HG03175 (cell line): Measurements from ENCODE around the gene ASB6.
"Not testable (repeated sequence)": the region's sequence is repeated elsewhere in the genome, so short reads cannot be mapped to it uniquely, and the experiment has no call there.

Experiments
- ATAC-seq: cut with Tn5 transposase; IDR thresholded peaks from one replicate; pipeline ENCODE4 v1.9.1; 2021; ENCODE audit warnings: mild to moderate bottlenecking, moderate library complexity; ENCODE audit not compliant: unreplicated experiment

Gene ASB6

DNA sequence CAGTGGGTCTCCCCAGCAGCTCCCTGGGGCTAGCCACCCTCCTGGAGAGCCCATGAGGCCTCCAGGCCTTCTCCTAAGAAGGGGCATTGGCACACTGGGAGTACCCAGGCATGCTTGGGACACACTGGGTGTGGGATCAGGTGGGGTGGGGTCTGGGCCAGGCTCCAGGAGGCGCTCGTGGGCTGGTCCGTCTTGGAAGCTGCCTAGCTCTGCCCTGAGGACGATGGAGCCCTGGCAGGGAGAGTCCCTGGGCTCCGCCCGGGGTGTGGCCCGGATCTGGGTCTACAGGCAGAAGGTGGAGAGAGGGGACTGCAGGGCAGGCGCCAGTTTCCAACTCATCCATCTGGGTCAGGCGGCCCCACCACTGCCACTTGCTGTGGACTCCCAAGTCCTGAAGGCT lies 25.9 kb upstream of the ASB6 start:
- ATAC-seq, result no peak

DNA sequence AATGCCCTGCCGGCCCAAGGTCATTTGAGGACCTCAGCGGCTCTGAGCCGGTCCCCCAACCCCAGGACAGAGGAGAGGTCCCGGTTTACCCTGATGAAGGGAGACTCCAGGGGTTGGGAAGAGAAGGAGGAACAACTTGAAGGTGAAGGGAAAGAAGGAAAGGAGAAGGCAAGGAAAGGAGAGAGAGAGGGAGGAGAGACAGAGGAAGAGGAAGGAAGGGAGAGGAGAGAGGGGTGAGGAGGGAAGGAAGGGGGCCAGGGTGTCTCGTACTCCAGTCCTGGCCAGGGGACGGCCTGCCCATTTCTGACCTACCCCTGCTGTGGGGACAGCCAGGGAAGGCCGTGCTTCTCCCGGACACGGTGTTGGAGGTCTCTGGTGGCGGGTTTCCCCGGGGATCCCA lies 25.4 kb upstream of the ASB6 start:
- no peak for ATAC-seq

DNA sequence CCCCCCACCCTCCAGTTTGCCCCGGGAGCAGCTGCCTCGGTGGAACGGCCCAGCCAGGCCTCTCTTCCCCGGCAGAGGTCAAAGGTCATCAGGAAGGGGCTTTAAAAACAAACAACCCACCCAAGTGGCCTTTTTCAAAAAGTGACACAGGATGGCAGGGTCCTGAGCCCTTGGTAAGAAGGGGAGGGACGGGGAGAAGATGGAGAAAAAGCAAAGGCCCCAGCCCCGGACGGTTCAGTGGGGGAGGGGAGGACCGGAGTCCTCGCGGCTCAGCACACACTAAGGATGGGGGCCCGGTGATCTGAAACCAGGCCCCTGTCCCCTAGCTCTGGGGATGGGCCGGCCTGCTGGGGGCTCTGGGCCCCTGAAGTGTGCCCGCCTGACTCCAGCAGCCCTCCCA lies 24.6 kb upstream of the ASB6 start:
- no peak for ATAC-seq

DNA sequence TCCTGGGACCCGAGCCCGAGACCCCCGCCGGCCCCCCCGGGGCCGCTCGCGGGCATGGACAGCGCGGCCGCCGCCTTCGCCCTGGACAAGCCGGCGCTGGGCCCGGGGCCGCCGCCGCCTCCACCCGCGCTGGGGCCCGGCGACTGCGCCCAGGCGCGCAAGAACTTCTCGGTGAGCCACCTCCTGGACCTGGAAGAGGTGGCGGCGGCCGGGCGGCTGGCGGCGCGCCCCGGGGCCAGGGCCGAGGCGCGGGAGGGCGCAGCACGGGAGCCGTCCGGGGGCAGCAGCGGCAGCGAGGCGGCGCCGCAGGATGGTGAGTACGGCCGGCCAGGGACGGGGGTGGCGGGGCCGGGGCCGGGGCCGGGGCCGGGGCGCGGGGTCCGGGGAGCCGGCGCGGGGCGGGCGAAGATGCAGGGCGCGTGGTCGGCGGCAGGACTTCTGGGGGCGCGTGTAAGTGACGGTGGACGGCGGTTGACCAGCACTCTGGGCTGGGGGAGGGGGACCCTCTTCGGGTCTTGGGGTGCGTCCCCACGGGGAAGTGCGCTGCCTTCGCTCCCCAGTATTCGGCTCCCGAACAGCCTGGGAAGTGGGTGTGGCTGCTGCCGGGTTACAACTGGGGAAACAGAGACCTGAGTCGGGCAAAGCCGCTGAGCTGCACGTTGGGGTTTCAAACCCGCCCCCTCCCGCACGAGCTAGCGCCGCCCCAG lies 24.0 kb upstream of the ASB6 start:
- no peak for ATAC-seq

DNA sequence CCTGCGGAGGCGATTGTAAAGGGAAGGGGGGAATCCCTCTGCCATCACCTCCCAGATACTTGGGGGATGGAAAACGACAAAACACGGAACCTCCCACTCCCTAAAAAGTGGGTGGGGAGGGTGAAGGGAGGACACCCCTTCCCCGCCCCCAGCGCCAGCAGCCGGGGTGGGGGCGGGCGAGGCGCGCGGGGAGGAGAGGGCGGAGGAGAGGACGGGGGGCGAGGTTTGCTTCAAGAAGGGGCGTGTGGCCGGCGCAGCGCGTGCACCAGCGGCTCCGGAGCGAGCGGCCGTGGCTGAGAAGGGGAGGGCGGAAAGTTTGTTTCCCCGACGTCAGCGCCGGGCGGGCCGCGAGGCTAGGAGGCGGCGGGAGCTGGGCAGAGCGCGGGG lies 23.4 kb upstream of the ASB6 start, which contains the start of gene PRRX2:
TSS of gene PRRX2 (plus strand) at position 259 of the 387 bp plus-strand sequence. CDS start 221 bp downstream, outside the sequence.
- no peak for ATAC-seq

DNA sequence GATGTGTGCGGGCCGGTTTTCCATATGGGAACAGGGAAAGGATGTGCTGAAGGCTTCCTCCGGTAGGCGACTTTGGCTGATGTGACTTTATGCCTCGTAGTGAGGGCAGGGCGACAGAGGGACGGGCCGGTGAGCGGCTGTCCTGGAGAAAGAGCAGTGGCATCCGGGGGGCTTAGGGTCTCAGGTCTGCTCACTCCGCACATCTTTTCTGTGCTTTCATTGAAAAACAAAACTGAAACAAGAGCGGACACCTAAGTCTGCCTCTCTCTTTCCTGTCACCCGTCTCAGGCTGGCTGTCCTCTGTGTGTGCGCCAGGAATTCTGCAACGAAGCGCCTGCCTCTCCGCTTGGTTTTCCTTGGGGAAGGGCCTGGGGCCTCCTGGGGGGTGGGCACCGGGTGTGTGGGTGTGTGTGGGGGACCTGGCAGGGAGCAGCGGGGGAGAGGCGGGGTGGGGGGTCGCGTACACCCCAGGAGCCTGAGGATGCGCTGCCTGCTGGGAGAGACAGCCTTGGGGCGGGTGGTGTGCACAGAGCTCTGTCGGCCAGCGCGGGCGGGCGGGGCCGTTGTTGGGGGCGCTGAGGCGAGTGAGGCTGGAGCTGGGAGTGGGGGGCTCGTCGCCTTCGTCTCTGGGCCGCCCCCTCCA lies 22.9 kb upstream of the ASB6 start:
- ATAC-seq, result no peak

DNA sequence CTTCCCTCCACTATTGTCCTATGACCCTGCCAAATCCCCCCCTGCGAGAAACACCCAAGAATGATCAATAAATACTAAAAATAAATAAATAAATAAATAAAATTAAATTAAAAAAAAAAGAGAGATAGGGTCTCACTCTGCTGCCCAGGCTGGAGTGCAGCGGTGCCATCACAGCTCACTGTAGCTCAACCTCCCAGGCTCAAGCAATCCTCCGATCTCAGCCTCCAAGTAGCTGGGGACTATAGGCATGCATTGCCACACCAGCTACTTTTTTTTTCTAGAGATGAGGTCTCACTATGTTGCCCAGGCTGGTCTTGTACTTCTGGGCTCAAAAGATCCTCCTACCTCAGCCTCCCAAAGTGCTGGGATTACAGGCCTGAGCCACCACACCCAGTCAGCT lies 20.3 kb upstream of the ASB6 start:
- not testable (repeated sequence) for ATAC-seq

DNA sequence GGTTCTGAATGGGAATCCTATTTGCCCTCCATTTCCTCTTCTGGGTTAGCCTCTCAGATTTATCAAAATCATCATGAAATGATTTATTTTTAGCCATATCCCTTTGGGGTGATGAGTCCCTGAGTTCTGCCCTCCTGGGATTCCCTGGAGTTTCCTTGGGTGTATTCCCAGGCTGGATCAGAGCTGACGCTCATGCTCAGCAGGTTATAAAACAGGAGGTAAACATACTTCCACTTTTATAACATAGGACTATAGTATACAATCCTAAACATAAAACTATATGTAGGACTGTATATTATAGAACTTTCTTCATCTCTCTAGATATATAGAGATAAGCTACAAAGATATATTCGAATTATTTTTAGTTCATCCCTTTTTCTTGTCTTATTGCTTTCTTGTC lies 19.1 kb upstream of the ASB6 start:
- no peak for ATAC-seq

DNA sequence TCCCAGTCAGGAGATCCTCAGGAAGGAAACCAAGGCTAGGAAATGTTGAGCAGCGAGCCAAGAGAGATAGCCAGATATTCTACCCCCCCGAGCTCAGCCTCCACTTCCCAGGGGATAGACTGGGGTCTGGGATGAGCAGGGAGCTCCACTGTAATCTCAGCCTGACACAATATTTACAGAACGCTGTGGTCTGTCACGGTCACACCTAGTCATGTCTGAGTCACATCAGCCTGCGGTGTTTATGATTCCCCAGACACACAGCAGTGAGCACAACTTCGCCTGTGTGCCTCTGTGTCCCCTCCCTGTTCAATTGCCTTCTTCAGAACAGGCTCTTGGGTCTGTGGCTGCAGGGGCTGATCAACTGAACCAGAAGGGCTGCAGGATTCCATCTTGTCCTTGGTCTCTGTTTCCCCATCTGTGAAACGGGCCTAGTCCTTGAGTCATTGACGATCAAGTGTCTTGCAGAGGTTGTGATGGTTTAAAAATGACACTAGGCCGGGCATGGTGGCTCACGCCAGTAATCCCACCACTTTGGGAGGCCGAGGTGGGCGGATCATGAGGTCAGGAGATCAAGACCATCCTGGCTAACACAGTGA lies 14.9 kb upstream of the ASB6 start:
- no peak for ATAC-seq

DNA sequence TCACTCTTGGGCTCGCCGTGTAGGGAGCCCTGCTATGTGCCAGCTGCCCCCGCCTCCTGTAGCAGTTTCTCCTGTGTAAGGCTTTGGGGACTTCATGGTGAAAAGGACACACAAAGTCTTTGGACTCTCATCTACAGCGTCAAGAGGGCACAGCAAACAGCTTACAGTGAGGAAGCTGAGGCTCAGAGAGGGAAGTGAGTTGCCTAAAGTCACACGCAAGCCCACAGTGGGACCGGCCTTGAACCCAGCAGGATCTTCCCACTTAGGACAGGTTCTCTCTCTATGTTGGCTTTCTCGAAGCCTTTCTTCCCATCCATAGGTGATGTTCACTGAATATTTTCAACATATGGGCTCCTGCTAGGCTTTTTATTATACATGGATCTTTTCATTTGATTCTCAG lies 13.7 kb upstream of the ASB6 start:
- ATAC-seq, result no peak

DNA sequence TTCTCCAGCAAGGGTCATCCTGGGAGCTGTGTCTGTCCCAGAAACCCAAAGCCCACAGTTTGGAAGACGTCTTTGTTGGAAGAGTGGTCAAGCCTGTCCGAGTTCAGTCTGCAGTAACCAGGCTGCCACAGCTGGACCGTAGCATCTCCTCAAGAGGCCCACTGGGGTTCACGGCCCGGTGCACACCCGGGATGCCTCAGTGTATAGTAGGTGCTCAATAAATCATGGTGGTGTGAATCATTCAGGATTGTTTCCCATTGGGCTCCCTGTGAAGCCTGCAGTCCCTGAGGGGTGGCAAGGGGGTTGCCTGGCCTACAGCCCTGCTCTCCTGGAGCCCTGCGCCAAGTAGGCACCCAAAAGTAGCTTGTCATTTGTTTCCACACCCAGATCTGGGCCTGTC lies 13.2 kb upstream of the ASB6 start:
- no peak for ATAC-seq

DNA sequence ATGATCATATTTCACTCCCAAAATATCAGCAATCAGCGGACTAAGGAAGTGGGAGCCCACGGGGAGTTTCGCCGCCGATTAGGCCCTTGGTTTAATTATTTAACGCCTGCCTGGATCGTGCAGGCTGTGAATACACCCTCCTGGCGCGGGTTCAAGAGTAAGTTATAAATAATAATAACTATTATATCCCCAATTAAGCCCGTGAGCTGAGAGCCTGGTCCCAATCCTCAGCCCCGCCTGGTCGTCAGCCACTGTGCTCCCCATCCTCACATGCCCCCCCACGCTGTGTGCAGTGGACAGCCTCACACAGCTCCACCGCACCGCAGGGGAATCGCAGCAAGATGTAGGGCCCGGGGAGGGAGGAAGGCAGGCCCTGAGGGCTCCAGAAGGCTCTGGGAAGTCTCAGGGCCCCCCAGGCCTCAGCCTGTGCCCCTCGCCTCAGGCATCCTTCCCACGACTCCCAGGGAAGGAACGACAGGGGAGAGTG lies 12.6 kb upstream of the ASB6 start:
- no peak for ATAC-seq

DNA sequence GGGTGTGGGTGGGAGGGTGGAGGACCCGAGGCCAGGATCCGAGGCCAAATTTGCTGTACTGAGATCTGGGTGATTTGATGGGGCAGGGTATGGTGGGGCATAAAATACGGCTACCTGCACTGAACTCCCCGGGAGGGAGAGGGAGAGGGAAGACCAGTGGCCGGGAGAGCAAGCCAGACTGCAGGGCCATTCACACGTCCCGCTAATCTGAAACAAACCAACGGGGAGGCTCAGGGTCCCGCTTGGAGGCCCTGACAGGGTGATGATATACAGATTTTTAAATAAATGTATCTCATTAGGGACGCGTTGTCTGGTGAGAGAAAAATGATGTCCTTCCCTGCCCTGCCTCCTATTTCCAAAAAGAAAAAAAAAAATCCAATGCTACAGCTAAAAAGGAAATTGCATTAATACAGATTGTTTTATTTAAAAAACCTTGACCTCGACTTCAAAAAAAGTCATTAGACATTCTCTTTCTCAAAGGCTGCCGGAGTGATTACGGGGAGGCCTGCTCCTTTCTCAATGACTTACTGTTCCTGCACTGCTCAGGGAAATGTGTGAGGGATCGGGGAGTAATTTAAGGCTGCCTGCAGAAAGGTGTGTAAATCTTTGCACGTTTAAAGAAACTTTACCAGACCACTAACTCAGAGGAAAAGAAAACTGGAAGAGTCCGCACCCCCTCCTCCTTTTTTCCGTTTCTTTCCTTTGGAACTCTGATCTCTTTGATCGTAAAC lies 12.0 kb upstream of the ASB6 start:
- no peak for ATAC-seq

DNA sequence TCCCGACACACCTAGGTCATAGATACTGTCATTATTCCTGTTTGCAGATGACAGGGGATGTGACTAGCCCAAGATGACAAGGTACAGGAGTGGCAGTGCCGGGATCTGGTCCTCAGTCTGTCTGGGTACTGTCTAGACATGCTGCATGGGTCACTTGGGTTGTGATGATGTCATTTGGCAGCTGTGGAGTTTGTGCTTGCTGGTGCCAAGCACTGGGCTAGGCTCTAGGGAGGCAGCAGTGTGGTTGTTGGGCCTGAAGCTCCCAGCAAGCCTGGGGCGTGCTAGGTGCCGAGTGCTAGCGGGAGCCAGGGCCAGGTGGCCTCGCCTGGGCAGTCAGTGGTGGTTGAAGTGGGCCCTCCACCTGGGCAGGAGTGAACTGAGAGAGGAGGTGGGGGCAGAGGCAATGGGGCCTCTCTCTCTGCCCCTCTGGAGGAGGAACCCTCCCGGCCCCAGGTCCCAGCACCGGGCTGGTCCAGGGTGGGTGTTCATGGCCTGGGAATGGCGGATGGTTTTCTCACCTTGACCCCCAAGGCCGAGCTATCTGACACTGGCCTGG lies 8.8 kb upstream of the ASB6 start:
- ATAC-seq, result no peak

DNA sequence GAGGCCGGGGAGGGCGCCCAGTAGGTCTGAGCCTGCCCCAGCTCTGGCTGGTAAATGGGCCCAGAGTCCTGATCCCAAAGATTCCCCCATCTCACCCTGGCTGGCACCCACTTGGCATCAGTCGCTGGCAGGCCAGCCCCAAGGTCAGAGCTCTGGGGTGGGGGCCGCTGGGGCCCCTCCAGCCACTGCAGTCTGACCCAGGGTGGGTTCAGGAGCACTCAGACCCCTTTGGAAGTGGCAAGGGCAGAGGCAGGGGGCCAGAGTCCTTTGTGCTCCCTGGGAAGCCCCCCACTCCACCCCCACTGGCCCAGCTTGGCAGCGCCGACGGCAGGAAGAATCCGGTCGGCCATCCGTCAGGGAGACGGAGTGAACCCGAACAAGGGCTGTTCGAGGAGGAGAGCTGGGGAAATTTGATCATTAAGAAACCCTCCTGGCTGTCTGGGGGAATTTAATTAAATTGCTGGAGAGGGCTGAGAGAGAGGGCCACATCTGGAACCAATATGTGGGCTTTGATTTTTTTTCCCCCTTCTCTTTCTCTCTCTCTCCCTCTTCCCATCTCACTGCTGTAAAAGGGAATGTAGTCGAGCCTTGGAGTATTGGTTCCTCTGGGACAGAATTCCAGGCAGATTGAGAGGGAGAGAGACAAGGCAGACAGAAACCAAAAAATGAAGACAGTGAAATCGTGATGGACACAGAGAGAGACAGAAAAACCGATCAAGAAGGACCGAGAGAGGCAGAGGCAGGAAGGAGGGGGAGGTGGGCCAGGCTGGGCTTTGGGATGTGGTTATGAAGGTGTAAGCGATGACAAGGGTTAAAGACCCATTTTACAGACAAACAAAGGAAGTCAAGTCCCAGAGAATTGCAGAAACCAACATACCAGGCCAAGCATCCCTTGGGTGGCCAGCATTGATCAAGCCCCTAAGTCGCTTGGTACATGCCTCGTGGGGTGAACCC lies 8.1 kb upstream of the ASB6 start:
- ATAC-seq, result no peak

DNA sequence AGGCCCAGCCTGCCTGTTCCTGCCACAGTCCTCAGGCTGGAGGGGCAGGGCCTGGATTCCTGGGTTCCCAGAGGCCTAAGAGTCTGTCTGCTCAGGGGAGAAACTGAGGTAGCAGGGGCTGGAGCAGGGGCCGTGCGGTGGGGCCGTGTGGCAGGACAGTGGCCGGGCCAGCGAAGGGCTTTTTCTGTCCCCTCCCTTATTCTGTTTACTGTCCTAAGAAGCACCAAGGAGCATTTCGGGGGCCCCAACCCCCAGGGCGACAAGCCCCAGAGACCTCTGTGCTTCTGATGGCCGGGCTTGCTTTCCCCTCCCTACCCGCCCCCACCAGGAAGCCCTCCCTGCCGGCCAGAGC lies 6.8 kb upstream of the ASB6 start:
- no peak for ATAC-seq

DNA sequence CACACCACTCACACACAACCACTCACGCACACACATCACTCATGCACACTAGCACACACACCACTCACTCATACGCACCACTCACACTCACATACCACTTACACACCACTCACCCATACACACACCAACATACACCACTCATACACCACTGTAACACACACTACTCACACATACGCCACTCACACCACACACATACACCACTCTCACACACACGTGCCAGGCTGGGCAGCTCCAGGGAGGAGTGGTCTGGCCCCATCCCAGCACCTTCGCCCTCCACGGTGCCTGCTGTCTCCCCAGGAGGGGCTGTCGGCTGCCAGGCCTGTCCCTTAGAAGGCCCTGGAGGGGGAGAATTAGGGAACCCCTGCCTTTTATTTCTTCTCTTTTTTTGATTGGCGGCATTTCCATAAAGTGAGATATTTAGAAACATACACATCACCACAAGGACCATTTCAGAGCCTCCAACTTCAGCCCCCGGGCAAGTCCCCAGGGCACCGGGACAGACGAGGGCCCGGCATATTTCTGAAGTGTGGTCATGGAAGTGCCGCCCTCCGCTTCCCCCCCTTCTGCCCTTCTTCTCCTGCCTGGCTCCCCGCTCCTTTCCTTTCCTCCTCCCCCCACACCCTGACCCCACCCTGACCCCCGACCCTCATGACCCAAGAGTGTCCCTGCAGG lies 6.3 kb upstream of the ASB6 start:
- no peak for ATAC-seq

DNA sequence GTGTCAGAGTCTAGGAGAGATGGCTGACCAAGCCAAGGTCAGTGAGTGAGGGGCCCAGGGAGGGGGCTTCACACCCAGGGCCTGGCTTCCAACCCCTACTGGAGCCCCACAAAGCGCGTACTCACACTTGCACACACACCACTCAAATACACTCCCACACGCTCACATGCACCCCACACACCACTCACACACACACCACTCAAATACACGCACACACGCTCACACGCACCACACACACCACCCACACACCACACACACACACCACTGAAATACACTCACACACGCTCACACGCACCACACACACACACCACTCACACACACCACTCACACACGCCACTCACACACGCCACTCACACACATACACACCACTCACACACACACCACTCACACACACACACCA lies 5.7 kb upstream of the ASB6 start:
- ATAC-seq, result no peak

DNA sequence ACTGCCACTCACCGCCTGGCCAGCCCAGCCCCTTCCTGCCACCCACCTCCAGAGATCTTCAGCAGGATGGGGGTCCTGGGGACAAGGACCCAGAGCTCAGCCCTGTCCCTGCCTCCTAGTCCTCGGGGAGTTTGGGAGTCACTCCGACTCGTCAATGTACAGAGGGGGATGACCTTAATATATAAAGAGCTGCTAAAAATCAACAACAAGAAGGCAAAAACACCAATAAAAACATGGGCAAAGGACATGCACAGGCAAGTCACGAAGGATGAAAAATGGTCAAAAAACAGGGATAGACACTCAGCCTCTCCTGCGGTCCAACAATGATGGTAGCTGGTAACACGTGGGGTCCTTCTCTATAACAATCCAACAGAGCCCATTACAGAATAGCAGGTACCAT lies 4.7 kb upstream of the ASB6 start:
- no peak for ATAC-seq

DNA sequence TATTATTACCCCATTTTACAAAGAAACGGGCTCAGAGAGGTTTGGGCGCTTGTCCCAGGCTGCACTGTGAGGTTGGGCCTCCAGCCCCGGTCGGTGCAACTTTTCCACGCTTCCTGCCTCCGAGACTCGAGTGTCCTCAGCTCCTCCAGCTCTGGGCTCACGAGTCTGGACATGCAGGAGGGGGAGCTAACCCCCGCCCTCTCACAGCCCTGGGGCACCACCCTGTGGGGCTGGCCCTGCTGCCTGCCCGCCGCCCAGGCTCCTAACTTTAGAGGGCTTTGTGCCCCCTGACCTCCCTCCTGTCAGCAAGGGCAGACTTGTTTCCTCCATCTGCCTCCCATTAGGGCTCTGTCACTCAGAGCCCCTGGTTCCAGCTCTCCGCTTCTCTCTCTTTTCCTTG lies 4.3 kb upstream of the ASB6 start:
- no peak for ATAC-seq
